GM12892 (cell line): ENCODE measurements around the gene PHACTR2.

Source experiments
- DNase-seq: peaks from one replicate; pipeline ENCODE4 v3.0.0; 2011; ENCODE audit not compliant: insufficient read length
- FAIRE-seq: peaks from 2 replicates; lab custom pipeline; 2011; peaks lifted over from hg19 to GRCh38; lab: Jason Lieb, UNC
- POLR2A ChIP-seq: IDR thresholded peaks from 2 replicates; pipeline ENCODE4 v1.6.1; 2011; ENCODE audit warnings: low read depth, low read length, control low read depth
- POLR2AphosphoS5 ChIP-seq: IDR thresholded peaks from 2 replicates; pipeline ENCODE4 v1.6.1; 2011; ENCODE audit warnings: low read depth, low read length, control low read depth
- TAF1 ChIP-seq: IDR thresholded peaks from 2 replicates; pipeline ENCODE4 v1.6.1; 2011; ENCODE audit warnings: low read depth, mild to moderate bottlenecking, control low read depth, low read length, borderline replicate concordance

Gene PHACTR2

GRCh38 chr6:143811501-143812157 is 133.9 kb downstream of the PHACTR2 start:
- TF ChIP-seq POLR2AphosphoS5: no peak
- TF ChIP-seq POLR2A: no peak
- no peak for TF ChIP-seq TAF1
- DNase-seq: no peak
- FAIRE-seq: no peak

DNA sequence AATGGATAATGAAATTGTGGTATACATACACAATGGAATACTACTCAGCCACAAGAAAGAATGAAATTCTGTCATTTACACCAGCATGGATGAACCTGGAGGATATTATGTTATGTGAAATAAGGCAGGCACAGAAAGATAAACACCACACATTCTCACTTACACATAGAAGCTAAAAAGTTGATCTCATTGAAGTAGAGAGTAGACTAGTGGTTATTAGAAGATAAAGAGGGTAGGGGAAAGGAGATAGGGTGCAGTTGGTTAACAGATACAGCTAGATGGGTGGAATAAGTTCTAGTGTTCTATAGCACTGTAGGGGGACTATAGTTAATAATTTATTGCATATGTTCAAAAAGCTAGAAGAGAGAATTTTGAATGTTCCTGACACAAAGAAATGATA is 139.9 kb downstream of the PHACTR2 start:
- no peak for FAIRE-seq
- no peak for TF ChIP-seq TAF1
- no peak for TF ChIP-seq POLR2AphosphoS5
- no peak for TF ChIP-seq POLR2A

DNA sequence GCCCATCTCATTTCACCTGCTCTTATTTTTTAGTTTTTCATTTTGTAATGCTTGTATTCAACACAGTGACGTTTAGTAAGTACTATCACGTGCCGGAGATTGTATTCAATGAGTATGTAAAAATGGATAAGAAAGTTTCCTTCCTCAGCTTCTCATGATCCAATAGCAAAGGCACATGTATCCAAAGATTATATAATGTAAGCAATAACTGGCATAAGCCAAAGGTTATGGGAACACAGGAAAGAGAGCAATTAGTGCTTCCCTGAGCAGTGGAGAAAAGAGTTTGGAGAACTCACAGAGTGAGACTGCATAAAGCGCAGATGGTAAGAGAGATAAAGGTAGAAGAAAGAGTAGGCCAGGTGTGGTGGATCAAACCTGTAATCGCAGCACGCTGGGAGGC is 143.6 kb downstream of the PHACTR2 start:
- DNase-seq (no peak), FAIRE-seq (no peak)
- TF ChIP-seq TAF1 (no peak), POLR2A (no peak), POLR2AphosphoS5 (no peak)

More for the DNA sequence above, 139.9 kb downstream of the PHACTR2 start:
- no peak for DNase-seq

GRCh38 chr6:143822584-143823024 is 144.8 kb downstream of the PHACTR2 start:
- TF ChIP-seq POLR2A: no peak
- no peak for TF ChIP-seq POLR2AphosphoS5
- no peak for TF ChIP-seq TAF1
- FAIRE-seq (no peak), DNase-seq (no peak)

- FAIRE-seq: no peak
Observed at GRCh38 chr6:143823548-143823947, 145.8 kb downstream of the PHACTR2 start.

DNA sequence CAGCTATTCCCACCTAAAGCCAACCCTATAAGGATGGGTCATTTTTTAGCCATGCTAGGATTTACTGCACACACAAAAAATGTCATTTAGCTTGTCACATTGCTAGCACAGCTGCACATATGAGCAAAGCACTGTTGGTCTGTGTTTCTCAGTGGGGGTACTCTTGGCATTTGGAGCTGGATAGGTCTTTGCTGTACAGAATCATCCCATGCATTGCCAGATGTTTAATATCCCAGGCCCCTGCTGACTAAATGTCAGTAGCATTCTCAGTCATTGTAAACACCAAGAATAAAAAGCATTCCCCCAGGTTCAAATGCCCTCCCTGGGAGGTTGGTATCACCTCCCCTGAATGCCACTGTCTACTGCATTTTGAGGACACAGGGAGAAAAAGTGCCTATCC is 150.8 kb downstream of the PHACTR2 start:
- no peak for FAIRE-seq
- no peak for DNase-seq
- TF ChIP-seq POLR2A (no peak), POLR2AphosphoS5 (no peak), TAF1 (no peak)

More at GRCh38 chr6:143823548-143823947, 145.8 kb downstream of the PHACTR2 start:
- TF ChIP-seq POLR2A (no peak), TAF1 (no peak), POLR2AphosphoS5 (no peak)
- no peak for DNase-seq

DNA sequence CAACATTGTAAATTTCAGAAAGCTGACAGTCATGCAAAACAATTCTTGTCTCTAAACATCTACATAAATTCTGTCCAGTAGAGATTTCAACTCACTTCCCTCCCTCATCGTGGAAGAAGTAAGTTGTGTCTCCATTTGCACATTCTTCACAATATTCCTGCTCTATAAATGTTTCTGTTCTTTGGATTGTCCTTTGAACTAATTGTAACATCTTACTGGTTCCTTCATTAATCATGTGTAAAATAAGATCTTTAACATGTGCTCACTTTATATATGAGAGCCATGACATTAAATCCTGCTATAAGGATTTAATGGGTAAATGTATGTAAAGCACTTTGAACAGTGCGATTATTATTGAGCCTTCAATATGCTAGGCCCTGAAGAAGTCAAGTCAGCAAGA is 158.4 kb downstream of the PHACTR2 start:
- TF ChIP-seq TAF1 (no peak), POLR2A (no peak), POLR2AphosphoS5 (no peak)
- DNase-seq (no peak), FAIRE-seq (no peak)

GRCh38 chr6:143838395-143838794 is 160.6 kb downstream of the PHACTR2 start:
- no peak for DNase-seq
- TF ChIP-seq TAF1: no peak
- no peak for TF ChIP-seq POLR2AphosphoS5
- TF ChIP-seq POLR2A: no peak
- no peak for FAIRE-seq

GRCh38 chr6:143839196-143839595 is 161.4 kb downstream of the PHACTR2 start:
- TF ChIP-seq TAF1 (no peak), POLR2A (no peak), POLR2AphosphoS5 (no peak)
- DNase-seq: no peak
- FAIRE-seq: no peak

DNA sequence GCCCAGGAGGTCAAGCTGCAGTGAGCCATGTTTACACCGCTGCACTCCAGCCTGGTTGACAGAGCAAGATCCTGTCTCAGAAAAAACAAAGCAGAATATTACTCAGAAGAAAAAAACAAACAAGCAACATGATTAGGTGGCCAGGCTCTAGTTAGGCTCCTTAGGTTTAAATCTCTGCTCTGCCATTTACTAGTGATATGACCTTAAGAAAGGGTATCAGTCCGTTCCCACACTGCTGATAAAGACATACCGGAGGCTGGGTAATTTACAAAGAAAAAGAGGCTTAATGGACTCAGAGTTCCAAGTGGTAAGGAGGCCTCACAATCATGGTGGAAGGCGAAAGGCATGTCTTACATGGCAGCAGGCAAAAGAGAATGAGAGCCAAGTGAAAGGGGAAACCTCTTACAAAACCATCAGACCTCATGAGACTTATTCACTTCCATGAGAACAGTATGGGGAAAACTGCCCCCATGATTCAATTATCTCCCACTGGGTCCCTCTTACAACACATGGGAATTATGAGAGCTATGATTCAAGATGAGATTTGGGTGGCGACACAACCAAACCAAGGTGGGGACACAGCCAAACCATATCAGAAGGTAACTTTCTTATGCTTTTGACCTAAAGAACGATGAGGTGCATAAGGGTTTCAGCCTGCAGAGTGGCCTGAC is 163.0 kb downstream of the PHACTR2 start:
- DNase-seq: no peak
- no peak for TF ChIP-seq POLR2AphosphoS5
- TF ChIP-seq POLR2A: no peak
- TF ChIP-seq TAF1: no peak
- no peak for FAIRE-seq

- DNase-seq (no peak), FAIRE-seq (peak; percentile 51)
Observed at GRCh38 chr6:143842461-143842901, 164.7 kb downstream of the PHACTR2 start.

More at GRCh38 chr6:143842461-143842901, 164.7 kb downstream of the PHACTR2 start:
- TF ChIP-seq POLR2A (no peak), POLR2AphosphoS5 (no peak), TAF1 (no peak)
